ENCODE results near the gene FBXW4. TPM values are rescaled to one million over a fixed set of nuclear protein-coding genes. Genes with fewer than 3 reads are reported as not detected.

The FBXW4 gene
- total and polyA plus RNA-seq, 10 of the 15 experiments (the other 5 are each of a cell fraction or from before 2014, with no cell fraction given), result 5.7 to 42.0 (median 27.5) TPM

DNA sequence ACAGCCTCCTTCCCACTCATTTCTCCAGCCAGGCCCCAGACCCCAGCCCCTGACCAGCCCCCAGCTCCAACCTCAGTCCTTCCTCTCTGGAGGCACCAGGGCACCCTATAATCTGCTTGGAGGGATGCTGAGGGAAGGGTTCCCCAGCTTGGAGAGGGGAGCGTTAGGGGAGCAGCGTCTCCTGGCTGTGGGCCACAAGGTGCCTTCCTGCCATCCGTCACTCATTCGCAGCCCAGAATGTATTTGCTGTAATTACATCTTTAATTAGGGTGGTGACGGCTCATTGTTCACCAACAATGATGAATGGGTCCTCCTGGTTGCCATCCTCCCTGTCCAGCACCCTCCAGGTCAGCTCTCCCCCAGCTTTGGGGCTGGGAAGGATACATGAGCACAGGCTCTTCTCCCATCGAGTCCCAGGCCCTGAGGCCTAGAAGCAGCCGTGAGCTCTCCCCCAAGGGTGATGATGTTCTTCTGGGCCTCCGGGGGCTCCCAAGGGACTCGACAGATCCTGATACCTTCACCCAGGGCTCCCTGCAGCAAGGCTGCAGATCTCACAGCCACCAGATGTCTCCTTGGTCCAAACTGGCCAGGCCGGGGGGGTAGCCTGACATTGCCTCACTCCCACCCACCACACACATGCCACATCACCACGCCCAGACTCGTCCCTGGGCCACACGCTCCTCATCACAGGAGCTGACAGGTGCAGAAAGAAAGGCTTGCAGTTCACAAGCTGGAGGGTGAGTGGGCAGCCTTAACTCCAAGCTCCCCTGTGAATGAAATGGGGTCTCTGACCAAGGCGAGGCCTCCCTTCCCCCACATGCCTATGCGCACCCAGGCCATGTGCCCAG is 133.7 kb downstream of the FBXW4 start:
- H2AFZ ChIP-seq (ENCODE audit: control insufficient read depth, low read depth, low read length), result no peak overlapping the region
- ChIA-PET RAD21 (ENCODE audit: unreplicated experiment) (no interaction called here), CTCF (interaction anchor here (1.4 kb wide), 2 partner anchors 10 to 15 kb away, joined by 3 to 4 read pairs; no protein-coding TSS in a partner anchor), POLR2A (interaction anchor here (0.6 kb wide), 1 partner anchor 320 kb away, joined by 6 read pairs; no protein-coding TSS in a partner anchor), SMC1A (ENCODE audit: uncharacterized antibody, unreplicated experiment) (interaction anchor here (1.6 kb wide), 1 partner anchor 106 kb away, joined by 3 read pairs; no protein-coding TSS in a partner anchor)
- DNase-seq (ENCODE audit: low read depth, low spot score) (no peak), ATAC-seq (no peak), FAIRE-seq (no peak)
- no peaks in the 10 kb centered on the region for H3K79me2 ChIP-seq (ENCODE audit: control insufficient read depth, insufficient read depth, low read length)
- 51% methylated on average over 15 of the region's 15 CpGs for WGBS (ENCODE audit: insufficient coverage, insufficient replicate concordance, low lambda C conversion rate, missing lambda C conversion rate)
- no peak overlapping the region for H3K4me3 ChIP-seq
- intact Hi-C loops (cut with micrococcal nuclease; ENCODE audit: unreplicated experiment) (no loop called here), in situ Hi-C loops (cut with MboI) (no loop called here)
- H3K9me3 ChIP-seq (replicated peaks; ENCODE audit: control insufficient read depth, insufficient read depth, low read length), result no peaks in the 10 kb centered on the region
- peaks cover 15% of the 10 kb centered on the region for H3K4me1 ChIP-seq (ENCODE audit: control insufficient read depth, insufficient read depth, low read length)
- no peaks in the 10 kb centered on the region for H3K36me3 ChIP-seq (ENCODE audit: control insufficient read depth in 2 of 2, insufficient read depth in 2 of 2, low read length in 1 of 2)
- no peak overlapping the region for H3K4me2 ChIP-seq (ENCODE audit: control insufficient read depth, insufficient read depth)
- BruUV-seq (replicated peaks), result no TSS peak
- no peak overlapping the region for H3K9ac ChIP-seq (ENCODE audit: control insufficient read depth, insufficient read depth, low read length)
- TF ChIP-seq, protein P1, sequence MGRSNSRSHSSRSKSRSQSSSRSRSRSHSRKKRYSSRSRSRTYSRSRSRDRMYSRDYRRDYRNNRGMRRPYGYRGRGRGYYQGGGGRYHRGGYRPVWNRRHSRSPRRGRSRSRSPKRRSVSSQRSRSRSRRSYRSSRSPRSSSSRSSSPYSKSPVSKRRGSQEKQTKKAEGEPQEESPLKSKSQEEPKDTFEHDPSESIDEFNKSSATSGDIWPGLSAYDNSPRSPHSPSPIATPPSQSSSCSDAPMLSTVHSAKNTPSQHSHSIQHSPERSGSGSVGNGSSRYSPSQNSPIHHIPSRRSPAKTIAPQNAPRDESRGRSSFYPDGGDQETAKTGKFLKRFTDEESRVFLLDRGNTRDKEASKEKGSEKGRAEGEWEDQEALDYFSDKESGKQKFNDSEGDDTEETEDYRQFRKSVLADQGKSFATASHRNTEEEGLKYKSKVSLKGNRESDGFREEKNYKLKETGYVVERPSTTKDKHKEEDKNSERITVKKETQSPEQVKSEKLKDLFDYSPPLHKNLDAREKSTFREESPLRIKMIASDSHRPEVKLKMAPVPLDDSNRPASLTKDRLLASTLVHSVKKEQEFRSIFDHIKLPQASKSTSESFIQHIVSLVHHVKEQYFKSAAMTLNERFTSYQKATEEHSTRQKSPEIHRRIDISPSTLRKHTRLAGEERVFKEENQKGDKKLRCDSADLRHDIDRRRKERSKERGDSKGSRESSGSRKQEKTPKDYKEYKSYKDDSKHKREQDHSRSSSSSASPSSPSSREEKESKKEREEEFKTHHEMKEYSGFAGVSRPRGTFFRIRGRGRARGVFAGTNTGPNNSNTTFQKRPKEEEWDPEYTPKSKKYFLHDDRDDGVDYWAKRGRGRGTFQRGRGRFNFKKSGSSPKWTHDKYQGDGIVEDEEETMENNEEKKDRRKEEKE (IDR thresholded peaks at IDR 0.05), result no peak
- TF ChIP-seq NFXL1 (IDR thresholded peaks at IDR 0.05; ENCODE audit: borderline replicate concordance) (no peak), HDAC6 (IDR thresholded peaks at IDR 0.05; ENCODE audit: unreplicated experiment) (no peak)
- H4K20me1 ChIP-seq (ENCODE audit: control insufficient read depth, insufficient read depth), result no peaks in the 10 kb centered on the region
- H3K27ac ChIP-seq (ENCODE audit: control insufficient read depth, insufficient read depth), result no peak overlapping the region
- peaks cover 0 to 4% of the 10 kb centered on the region in 2 experiments; a peak in 1 of 4 replicates for H3K27me3 ChIP-seq (replicated peaks in 1 of 2; ENCODE audit: control insufficient read depth in 2 of 2, insufficient read depth in 2 of 2, low read length in 1 of 2)

Small RNAs within 50 kb of the gene (microRNA-seq; reads per million reads assigned to microRNA genes)
- gene MIR3158-1 (not detected), gene MIR3158-2 (not detected)

Small RNAs within 50 kb of the gene (small RNA-seq; reads per million reads assigned to genes)
- not detected for gene MIR3158-1
- not detected for gene RNU6-1165P

Other genes starting within 250 kb of the FBXW4 start
- 14.7 and 15.0 TPM in 2 replicates for gene POLL, start 106.9 kb downstream of the FBXW4 start, total RNA-seq (2014; rRNA removed)
- gene POLL, start 106.9 kb downstream of the FBXW4 start, total RNA-seq (2014; rRNA removed; fragmentation: Illumina TruSeq; extraction: Trizol), result 9.0 and 9.7 TPM in 2 replicates
- 21.6 and 25.4 TPM in 2 replicates for gene POLL, start 106.9 kb downstream of the FBXW4 start, total RNA-seq (2021)
- gene POLL, start 106.9 kb downstream of the FBXW4 start, polyA plus RNA-seq (2011; rRNA removed), result 12.9 and 20.1 TPM in 2 replicates
- 10.9 and 12.2 TPM in 2 replicates for gene POLL, start 106.9 kb downstream of the FBXW4 start, polyA plus RNA-seq (2014; fragmentation: Illumina TruSeq; extraction: Trizol)
- gene POLL, start 106.9 kb downstream of the FBXW4 start, polyA plus RNA-seq (2014; fragmentation: Nextera tagmentation; extraction: Ambion mirVana), result 1 to 10 TPM; 1.5 to 2.1 TPM
- 18.9 and 20.7 TPM in 2 replicates for gene POLL, start 106.9 kb downstream of the FBXW4 start, polyA plus RNA-seq (2014; rRNA removed)
- 10 to 100 TPM; 13.1 to 14.4 TPM for gene POLL, start 106.9 kb downstream of the FBXW4 start, polyA plus RNA-seq (2016; fragmentation: Nextera tagmentation; extraction: Ambion mirVana)
- gene DPCD, start 106.8 kb downstream of the FBXW4 start, total RNA-seq (2014; rRNA removed), result 16.4 and 17.9 TPM in 2 replicates
- gene DPCD, start 106.8 kb downstream of the FBXW4 start, total RNA-seq (2014; rRNA removed; fragmentation: Illumina TruSeq; extraction: Trizol), result 17.1 TPM in 2 replicates
- gene DPCD, start 106.8 kb downstream of the FBXW4 start, total RNA-seq (2021), result 9.7 and 13.0 TPM in 2 replicates
- gene DPCD, start 106.8 kb downstream of the FBXW4 start, polyA plus RNA-seq (2011; rRNA removed), result 35.1 and 37.2 TPM in 2 replicates
- 17.1 and 21.6 TPM in 2 replicates for gene DPCD, start 106.8 kb downstream of the FBXW4 start, polyA plus RNA-seq (2014; fragmentation: Illumina TruSeq; extraction: Trizol)
- 10 to 100 TPM; 39.9 to 50.9 TPM for gene DPCD, start 106.8 kb downstream of the FBXW4 start, polyA plus RNA-seq (2014; fragmentation: Nextera tagmentation; extraction: Ambion mirVana)
- gene DPCD, start 106.8 kb downstream of the FBXW4 start, polyA plus RNA-seq (2014; rRNA removed), result 13.5 and 16.0 TPM in 2 replicates
- gene DPCD, start 106.8 kb downstream of the FBXW4 start, polyA plus RNA-seq (2016; fragmentation: Nextera tagmentation; extraction: Ambion mirVana), result 10 to 100 TPM; 31.1 to 36.2 TPM
- not detected in 2 replicates for gene FGF8, start 80.9 kb upstream of the FBXW4 start, total RNA-seq (2014; rRNA removed)
- gene FGF8, start 80.9 kb upstream of the FBXW4 start, total RNA-seq (2014; rRNA removed; fragmentation: Illumina TruSeq; extraction: Trizol), result not detected in 2 replicates
- not detected in 2 replicates for gene FGF8, start 80.9 kb upstream of the FBXW4 start, total RNA-seq (2021)
- gene FGF8, start 80.9 kb upstream of the FBXW4 start, polyA plus RNA-seq (2011; rRNA removed), result 0.08 TPM in 1 of 2 replicates, not detected in the other
- not detected in 2 replicates for gene FGF8, start 80.9 kb upstream of the FBXW4 start, polyA plus RNA-seq (2014; fragmentation: Illumina TruSeq; extraction: Trizol)
- not detected for gene FGF8, start 80.9 kb upstream of the FBXW4 start, polyA plus RNA-seq (2014; fragmentation: Nextera tagmentation; extraction: Ambion mirVana)
- gene FGF8, start 80.9 kb upstream of the FBXW4 start, polyA plus RNA-seq (2014; rRNA removed), result 0.17 TPM in 1 of 2 replicates, not detected in the other
- under 1 TPM in 1 of 2 experiments, not detected in 1; 0.43 TPM for gene FGF8, start 80.9 kb upstream of the FBXW4 start, polyA plus RNA-seq (2016; fragmentation: Nextera tagmentation; extraction: Ambion mirVana)
- 146 and 149 TPM in 2 replicates for gene NPM3, start 88.3 kb upstream of the FBXW4 start, total RNA-seq (2014; rRNA removed)
- 102 and 106 TPM in 2 replicates for gene NPM3, start 88.3 kb upstream of the FBXW4 start, total RNA-seq (2014; rRNA removed; fragmentation: Illumina TruSeq; extraction: Trizol)
- gene NPM3, start 88.3 kb upstream of the FBXW4 start, total RNA-seq (2021), result 113 and 118 TPM in 2 replicates
- 39.6 and 84.5 TPM in 2 replicates for gene NPM3, start 88.3 kb upstream of the FBXW4 start, polyA plus RNA-seq (2011; rRNA removed)
- 78.2 and 171 TPM in 2 replicates for gene NPM3, start 88.3 kb upstream of the FBXW4 start, polyA plus RNA-seq (2014; fragmentation: Illumina TruSeq; extraction: Trizol)
- gene NPM3, start 88.3 kb upstream of the FBXW4 start, polyA plus RNA-seq (2014; fragmentation: Nextera tagmentation; extraction: Ambion mirVana), result 10 to 100 TPM; 19.7 to 49.6 TPM
- gene NPM3, start 88.3 kb upstream of the FBXW4 start, polyA plus RNA-seq (2014; rRNA removed), result 127 and 145 TPM in 2 replicates
- gene NPM3, start 88.3 kb upstream of the FBXW4 start, polyA plus RNA-seq (2016; fragmentation: Nextera tagmentation; extraction: Ambion mirVana), result 10 to 100 TPM; 13.0 to 13.2 TPM
- 82.5 and 101 TPM in 2 replicates for gene OGA, start 123.3 kb upstream of the FBXW4 start, total RNA-seq (2014; rRNA removed)
- 107 and 115 TPM in 2 replicates for gene OGA, start 123.3 kb upstream of the FBXW4 start, total RNA-seq (2014; rRNA removed; fragmentation: Illumina TruSeq; extraction: Trizol)
- 75.1 and 87.8 TPM in 2 replicates for gene OGA, start 123.3 kb upstream of the FBXW4 start, total RNA-seq (2021)
- gene OGA, start 123.3 kb upstream of the FBXW4 start, polyA plus RNA-seq (2011; rRNA removed), result 145 and 214 TPM in 2 replicates
- gene OGA, start 123.3 kb upstream of the FBXW4 start, polyA plus RNA-seq (2014; fragmentation: Illumina TruSeq; extraction: Trizol), result 111 and 154 TPM in 2 replicates
- 10 to 100 TPM; 23.0 to 28.3 TPM for gene OGA, start 123.3 kb upstream of the FBXW4 start, polyA plus RNA-seq (2014; fragmentation: Nextera tagmentation; extraction: Ambion mirVana)
- 81.0 and 90.3 TPM in 2 replicates for gene OGA, start 123.3 kb upstream of the FBXW4 start, polyA plus RNA-seq (2014; rRNA removed)
- 10 to 100 TPM; 54.3 to 57.9 TPM for gene OGA, start 123.3 kb upstream of the FBXW4 start, polyA plus RNA-seq (2016; fragmentation: Nextera tagmentation; extraction: Ambion mirVana)
- 1.0 and 1.5 TPM in 2 replicates for gene KCNIP2, start 148.6 kb upstream of the FBXW4 start, total RNA-seq (2014; rRNA removed)
- gene KCNIP2, start 148.6 kb upstream of the FBXW4 start, total RNA-seq (2014; rRNA removed; fragmentation: Illumina TruSeq; extraction: Trizol), result 1.3 and 1.4 TPM in 2 replicates
- gene KCNIP2, start 148.6 kb upstream of the FBXW4 start, total RNA-seq (2021), result 1.8 and 3.6 TPM in 2 replicates
- 3.4 and 4.3 TPM in 2 replicates for gene KCNIP2, start 148.6 kb upstream of the FBXW4 start, polyA plus RNA-seq (2011; rRNA removed)
- gene KCNIP2, start 148.6 kb upstream of the FBXW4 start, polyA plus RNA-seq (2014; fragmentation: Illumina TruSeq; extraction: Trizol), result 2.6 and 2.7 TPM in 2 replicates
- 1 to 10 TPM in 1 of 2 experiments, under 1 TPM in 1; 0.46 to 1.3 TPM for gene KCNIP2, start 148.6 kb upstream of the FBXW4 start, polyA plus RNA-seq (2014; fragmentation: Nextera tagmentation; extraction: Ambion mirVana)
- 2.1 and 2.3 TPM in 2 replicates for gene KCNIP2, start 148.6 kb upstream of the FBXW4 start, polyA plus RNA-seq (2014; rRNA removed)
- 1 to 10 TPM; 1.3 to 1.8 TPM for gene KCNIP2, start 148.6 kb upstream of the FBXW4 start, polyA plus RNA-seq (2016; fragmentation: Nextera tagmentation; extraction: Ambion mirVana)

All from GM12878 (cell line).